HL-60 (cell line): Measurements from ENCODE around the gene CHRNB2.

Experiments
- GABPA ChIP-seq: IDR thresholded peaks from 2 replicates; pipeline ENCODE4 v1.6.1; 2012; ENCODE audit warnings: low read depth
- POLR2AphosphoS5 ChIP-seq: IDR thresholded peaks from 2 replicates; pipeline ENCODE4 v1.6.1; 2012; ENCODE audit warnings: low read depth
- SPI1 ChIP-seq: IDR thresholded peaks from 2 replicates; pipeline ENCODE4 v1.6.1; 2012; ENCODE audit warnings: low read depth, mild to moderate bottlenecking, borderline replicate concordance
- TF ChIP-seq, protein P1 (sequence below): IDR thresholded peaks from 2 replicates; pipeline ENCODE4 v1.6.1; 2012; ENCODE audit warnings: low read depth; ENCODE audit not compliant: insufficient replicate concordance
- TF ChIP-seq, protein P2 (sequence below): IDR thresholded peaks from one replicate; pipeline ENCODE4 v1.5.1; 2011; ENCODE audit warnings: low read length, control low read depth, inconsistent platforms; ENCODE audit not compliant: insufficient read depth

DNA sequence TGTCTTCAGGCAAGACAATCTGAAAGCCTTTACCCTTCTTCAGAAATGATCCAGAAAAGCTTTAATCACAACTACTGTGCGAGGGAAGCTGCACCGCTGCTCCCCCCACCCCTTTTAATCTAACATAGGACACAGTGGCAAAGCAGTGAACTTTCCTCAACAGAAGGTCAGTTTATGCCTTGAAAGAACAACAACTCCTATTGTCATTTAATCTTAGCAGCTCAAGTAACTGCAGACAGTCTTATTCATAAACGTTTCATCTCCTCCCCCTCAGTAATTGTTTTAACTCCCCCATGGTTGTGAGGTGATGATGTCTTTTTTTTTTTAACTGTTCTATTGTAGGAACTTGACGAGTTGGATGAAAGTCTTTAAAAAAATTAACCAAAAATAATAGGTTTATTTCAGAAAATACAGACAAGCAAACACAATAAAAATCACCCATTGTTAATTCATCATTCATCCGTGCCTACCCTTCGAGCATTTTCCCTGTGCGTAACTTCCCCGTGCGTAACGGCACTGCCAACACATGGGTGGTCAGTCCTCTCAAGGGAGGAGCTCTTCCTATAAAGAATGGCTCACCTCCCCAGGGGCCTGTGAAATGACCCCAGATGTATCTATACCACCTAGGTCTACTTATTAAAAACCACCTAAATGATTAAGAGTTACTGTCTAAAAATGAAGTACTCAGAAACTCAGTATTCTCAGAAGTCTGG lies 43.7 kb downstream of the CHRNB2 start:
- TF ChIP-seq, protein P1, sequence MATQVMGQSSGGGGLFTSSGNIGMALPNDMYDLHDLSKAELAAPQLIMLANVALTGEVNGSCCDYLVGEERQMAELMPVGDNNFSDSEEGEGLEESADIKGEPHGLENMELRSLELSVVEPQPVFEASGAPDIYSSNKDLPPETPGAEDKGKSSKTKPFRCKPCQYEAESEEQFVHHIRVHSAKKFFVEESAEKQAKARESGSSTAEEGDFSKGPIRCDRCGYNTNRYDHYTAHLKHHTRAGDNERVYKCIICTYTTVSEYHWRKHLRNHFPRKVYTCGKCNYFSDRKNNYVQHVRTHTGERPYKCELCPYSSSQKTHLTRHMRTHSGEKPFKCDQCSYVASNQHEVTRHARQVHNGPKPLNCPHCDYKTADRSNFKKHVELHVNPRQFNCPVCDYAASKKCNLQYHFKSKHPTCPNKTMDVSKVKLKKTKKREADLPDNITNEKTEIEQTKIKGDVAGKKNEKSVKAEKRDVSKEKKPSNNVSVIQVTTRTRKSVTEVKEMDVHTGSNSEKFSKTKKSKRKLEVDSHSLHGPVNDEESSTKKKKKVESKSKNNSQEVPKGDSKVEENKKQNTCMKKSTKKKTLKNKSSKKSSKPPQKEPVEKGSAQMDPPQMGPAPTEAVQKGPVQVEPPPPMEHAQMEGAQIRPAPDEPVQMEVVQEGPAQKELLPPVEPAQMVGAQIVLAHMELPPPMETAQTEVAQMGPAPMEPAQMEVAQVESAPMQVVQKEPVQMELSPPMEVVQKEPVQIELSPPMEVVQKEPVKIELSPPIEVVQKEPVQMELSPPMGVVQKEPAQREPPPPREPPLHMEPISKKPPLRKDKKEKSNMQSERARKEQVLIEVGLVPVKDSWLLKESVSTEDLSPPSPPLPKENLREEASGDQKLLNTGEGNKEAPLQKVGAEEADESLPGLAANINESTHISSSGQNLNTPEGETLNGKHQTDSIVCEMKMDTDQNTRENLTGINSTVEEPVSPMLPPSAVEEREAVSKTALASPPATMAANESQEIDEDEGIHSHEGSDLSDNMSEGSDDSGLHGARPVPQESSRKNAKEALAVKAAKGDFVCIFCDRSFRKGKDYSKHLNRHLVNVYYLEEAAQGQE: no peak
- TF ChIP-seq, protein P2, sequence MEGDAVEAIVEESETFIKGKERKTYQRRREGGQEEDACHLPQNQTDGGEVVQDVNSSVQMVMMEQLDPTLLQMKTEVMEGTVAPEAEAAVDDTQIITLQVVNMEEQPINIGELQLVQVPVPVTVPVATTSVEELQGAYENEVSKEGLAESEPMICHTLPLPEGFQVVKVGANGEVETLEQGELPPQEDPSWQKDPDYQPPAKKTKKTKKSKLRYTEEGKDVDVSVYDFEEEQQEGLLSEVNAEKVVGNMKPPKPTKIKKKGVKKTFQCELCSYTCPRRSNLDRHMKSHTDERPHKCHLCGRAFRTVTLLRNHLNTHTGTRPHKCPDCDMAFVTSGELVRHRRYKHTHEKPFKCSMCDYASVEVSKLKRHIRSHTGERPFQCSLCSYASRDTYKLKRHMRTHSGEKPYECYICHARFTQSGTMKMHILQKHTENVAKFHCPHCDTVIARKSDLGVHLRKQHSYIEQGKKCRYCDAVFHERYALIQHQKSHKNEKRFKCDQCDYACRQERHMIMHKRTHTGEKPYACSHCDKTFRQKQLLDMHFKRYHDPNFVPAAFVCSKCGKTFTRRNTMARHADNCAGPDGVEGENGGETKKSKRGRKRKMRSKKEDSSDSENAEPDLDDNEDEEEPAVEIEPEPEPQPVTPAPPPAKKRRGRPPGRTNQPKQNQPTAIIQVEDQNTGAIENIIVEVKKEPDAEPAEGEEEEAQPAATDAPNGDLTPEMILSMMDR: no peak
- TF ChIP-seq POLR2AphosphoS5: no peak
- TF ChIP-seq GABPA: no peak
- TF ChIP-seq SPI1: no peak
